HepG2 (cell line): Measurements from ENCODE around the gene KRTAP29-1. TPM values are rescaled to one million over a fixed set of nuclear protein-coding genes. Genes with fewer than 3 reads are reported as not detected.

Source experiments
- CHD2 ChIP-seq: IDR thresholded peaks from 2 replicates; pipeline ENCODE4 v1.6.1; 2011; ENCODE audit warnings: low read depth, low read length, improper control_type of control experiment
- MTF1 ChIP-seq: sonication (generic); formaldehyde crosslinking; IDR thresholded peaks from 2 replicates; pipeline ENCODE4 v1.5.0; 2020; ENCODE audit warnings: missing genetic modification reagents
- PLSCR1 ChIP-seq: sonication (generic); formaldehyde crosslinking; IDR thresholded peaks from 2 replicates; pipeline ENCODE4 v1.5.0; 2020; ENCODE audit warnings: missing genetic modification reagents, mild to moderate bottlenecking, borderline replicate concordance
- RXRA ChIP-seq: sonication (generic); formaldehyde crosslinking; IDR thresholded peaks from 2 replicates; pipeline ENCODE4 v1.5.1; 2020; ENCODE audit warnings: missing genetic modification reagents
- SIX4 ChIP-seq: sonication (generic); formaldehyde crosslinking; IDR thresholded peaks from 2 replicates; pipeline ENCODE4 v1.4.0; 2020; ENCODE audit warnings: missing genetic modification reagents
- STAG1 ChIP-seq: sonication (generic); formaldehyde crosslinking; IDR thresholded peaks from 2 replicates; pipeline ENCODE4 v1.4.0; 2020; ENCODE audit warnings: missing genetic modification reagents
- ZFP90 ChIP-seq: sonication (generic); formaldehyde crosslinking; IDR thresholded peaks from 2 replicates; pipeline ENCODE4 v1.8.0; 2022; ENCODE audit warnings: missing genetic modification reagents, mild to moderate bottlenecking, inconsistent platforms, borderline replicate concordance
- ZNF17 ChIP-seq: sonication (generic); formaldehyde crosslinking; IDR thresholded peaks from 2 replicates; pipeline ENCODE4 v1.5.0; 2020; ENCODE audit warnings: mild to moderate bottlenecking, missing genetic modification reagents
- ZNF224 ChIP-seq: sonication (generic); formaldehyde crosslinking; IDR thresholded peaks from 2 replicates; pipeline ENCODE4 v1.5.0; 2020; ENCODE audit warnings: mild to moderate bottlenecking, missing genetic modification reagents
- ZNF468 ChIP-seq: sonication (generic); formaldehyde crosslinking; IDR thresholded peaks from 2 replicates; pipeline ENCODE4 v1.8.0; 2022; ENCODE audit warnings: mild to moderate bottlenecking, moderate library complexity, missing genetic modification reagents
- ZNF644 ChIP-seq: IDR thresholded peaks from 2 replicates; pipeline ENCODE4 v1.6.1; 2016; ENCODE audit warnings: low read depth
- polyA plus RNA-seq, 8 experiments: library from polyadenylated mRNA; depleted of rRNA in 3 of 8; stranded (reverse) in 7 of 8; unstranded in 1 of 8; fragments of >200 nt; fragmentation: Illumina TruSeq in 4 of 8; extraction: Trizol in 4 of 8; gene quantifications; 2 replicates each; pipeline versions ENCODE4 v1.2.1 to v1.2.3, GENCODE V29; 2011 to 2016; ENCODE audit warnings: low read depth in 4 of 8, missing spikeins in 1 of 8, mixed read lengths in 1 of 8; ENCODE audit not compliant: insufficient read depth in 1 of 8
- total RNA-seq, 5 experiments: library from RNA; depleted of rRNA; stranded (reverse); fragments of >200 nt; fragmentation: Illumina TruSeq; extraction: Trizol; gene quantifications; 2 replicates each; pipeline ENCODE4 v1.2.3, GENCODE V29; 2016; ENCODE audit warnings: low read depth in 1 of 5
- TF ChIP-seq, protein P1 (sequence below): sonication (generic); formaldehyde crosslinking; conservative IDR thresholded peaks from 2 replicates; pipeline ENCODE4 v1.5.0; 2020; ENCODE audit warnings: missing genetic modification reagents

Gene KRTAP29-1
- total and polyA plus RNA-seq, 2 of the 13 experiments (the other 11 are each of a cell fraction or from before 2014, with no cell fraction given) = not detected

DNA sequence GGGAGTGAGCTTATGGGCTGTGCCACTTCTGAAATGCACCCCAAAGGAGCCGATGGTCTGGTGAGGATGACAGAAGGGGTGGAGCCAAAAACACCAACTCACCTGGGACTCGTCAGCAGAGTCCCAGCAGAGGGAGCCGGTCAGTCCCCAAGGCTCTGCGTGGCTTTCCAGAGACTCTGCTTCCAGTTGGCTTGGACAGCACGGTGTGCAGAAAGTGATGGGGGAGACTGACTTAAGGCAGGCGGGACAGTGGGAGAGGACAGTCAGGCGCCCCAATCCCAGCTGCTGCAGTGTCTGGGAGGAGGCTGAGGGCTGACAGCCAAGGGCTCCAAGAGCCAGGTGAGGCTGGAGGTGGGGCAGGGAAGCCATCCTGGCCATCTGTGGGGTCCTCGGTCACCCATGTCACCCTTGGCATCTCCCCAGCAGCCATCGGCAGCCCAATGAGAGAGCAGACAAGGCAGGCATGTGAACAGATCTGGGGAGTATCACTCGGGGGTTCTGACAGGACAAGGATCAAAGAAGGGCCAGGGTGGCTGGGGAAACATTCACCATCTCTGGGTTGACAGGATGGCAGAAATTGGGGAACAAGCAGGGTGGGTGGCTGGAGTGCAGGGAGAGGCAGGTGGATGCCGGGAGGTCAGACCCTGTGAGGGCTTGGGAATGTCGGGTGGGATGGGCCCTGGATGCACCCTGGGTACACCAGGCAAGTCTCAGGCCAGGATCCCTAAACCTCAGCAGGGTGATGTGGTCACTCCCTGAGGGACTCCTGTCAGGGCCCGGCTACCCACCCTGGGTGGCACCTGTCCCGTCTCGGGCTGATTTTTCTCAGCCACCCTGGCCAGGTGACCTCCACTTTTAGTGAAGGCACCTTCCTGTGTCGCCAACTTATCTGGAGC is 21.8 kb upstream of the KRTAP29-1 start (continued):
- TF ChIP-seq PLSCR1 (CRISPR knock-in tag) (no peak), ZNF17 (no peak), RXRA (CRISPR knock-in tag) (no peak), MTF1 (no peak), ZFP90 (CRISPR knock-in tag) (no peak), CHD2 (no peak), ZNF644 (no peak), ZNF224 (CRISPR knock-in tag) (no peak), STAG1 (CRISPR knock-in tag) (peak; percentile 52), SIX4 (no peak), ZNF468 (0 out of 2 replicates have a peak, but pooled peaks have one; percentile 53)
- TF ChIP-seq, protein P1, sequence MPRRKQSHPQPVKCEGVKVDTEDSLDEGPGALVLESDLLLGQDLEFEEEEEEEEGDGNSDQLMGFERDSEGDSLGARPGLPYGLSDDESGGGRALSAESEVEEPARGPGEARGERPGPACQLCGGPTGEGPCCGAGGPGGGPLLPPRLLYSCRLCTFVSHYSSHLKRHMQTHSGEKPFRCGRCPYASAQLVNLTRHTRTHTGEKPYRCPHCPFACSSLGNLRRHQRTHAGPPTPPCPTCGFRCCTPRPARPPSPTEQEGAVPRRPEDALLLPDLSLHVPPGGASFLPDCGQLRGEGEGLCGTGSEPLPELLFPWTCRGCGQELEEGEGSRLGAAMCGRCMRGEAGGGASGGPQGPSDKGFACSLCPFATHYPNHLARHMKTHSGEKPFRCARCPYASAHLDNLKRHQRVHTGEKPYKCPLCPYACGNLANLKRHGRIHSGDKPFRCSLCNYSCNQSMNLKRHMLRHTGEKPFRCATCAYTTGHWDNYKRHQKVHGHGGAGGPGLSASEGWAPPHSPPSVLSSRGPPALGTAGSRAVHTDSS (CRISPR knock-in tag) = no peak
